ENCODE results near the gene UBE2Q2. TPM values are rescaled to one million over a fixed set of nuclear protein-coding genes. Genes with fewer than 3 reads are reported as not detected.

UBE2Q2 gene
- total and polyA plus RNA-seq, 4 donors: 15.5 to 35.9 (median 21.1) TPM

GRCh38 chr15:75927601-75928000, 84.4 kb downstream of the UBE2Q2 start:
- ATAC-seq (ENCODE audit: insufficient read depth, low FRiP score) (no peak), DNase-seq (no peak)
- WGBS, 2 donors: 90 to 95% methylated on average over 4 of the region's 4 CpGs
- H3K4me1 ChIP-seq (ENCODE audit: control insufficient read depth in 5 of 5, insufficient read depth in 5 of 5, low read length in 5 of 5): peaks cover 0 to 13% (median 0%) of the 10 kb centered on the region in 5 donors
- H3K9me3 ChIP-seq (ENCODE audit: control insufficient read depth in 4 of 4, insufficient read depth in 3 of 4, low read length in 3 of 4): no peaks in the 10 kb centered on the region
- H3K27me3 ChIP-seq (ENCODE audit: control insufficient read depth in 3 of 3, insufficient read depth in 3 of 3, low read length in 2 of 3): no peaks in the 10 kb centered on the region
- no peak overlapping the region for H3K9ac ChIP-seq (ENCODE audit: insufficient read depth in 1 of 2, low read length in 2 of 2)
- TF ChIP-seq, protein P1, sequence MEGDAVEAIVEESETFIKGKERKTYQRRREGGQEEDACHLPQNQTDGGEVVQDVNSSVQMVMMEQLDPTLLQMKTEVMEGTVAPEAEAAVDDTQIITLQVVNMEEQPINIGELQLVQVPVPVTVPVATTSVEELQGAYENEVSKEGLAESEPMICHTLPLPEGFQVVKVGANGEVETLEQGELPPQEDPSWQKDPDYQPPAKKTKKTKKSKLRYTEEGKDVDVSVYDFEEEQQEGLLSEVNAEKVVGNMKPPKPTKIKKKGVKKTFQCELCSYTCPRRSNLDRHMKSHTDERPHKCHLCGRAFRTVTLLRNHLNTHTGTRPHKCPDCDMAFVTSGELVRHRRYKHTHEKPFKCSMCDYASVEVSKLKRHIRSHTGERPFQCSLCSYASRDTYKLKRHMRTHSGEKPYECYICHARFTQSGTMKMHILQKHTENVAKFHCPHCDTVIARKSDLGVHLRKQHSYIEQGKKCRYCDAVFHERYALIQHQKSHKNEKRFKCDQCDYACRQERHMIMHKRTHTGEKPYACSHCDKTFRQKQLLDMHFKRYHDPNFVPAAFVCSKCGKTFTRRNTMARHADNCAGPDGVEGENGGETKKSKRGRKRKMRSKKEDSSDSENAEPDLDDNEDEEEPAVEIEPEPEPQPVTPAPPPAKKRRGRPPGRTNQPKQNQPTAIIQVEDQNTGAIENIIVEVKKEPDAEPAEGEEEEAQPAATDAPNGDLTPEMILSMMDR (IDR thresholded peaks at IDR 0.05; ENCODE audit: control extremely low read depth, extremely low read depth): no peak
- H3K4me3 ChIP-seq: no peak overlapping the region
- H3K36me3 ChIP-seq (ENCODE audit: control insufficient read depth in 4 of 4, insufficient read depth in 4 of 4, low read length in 4 of 4): peaks cover under 1 to 8% (median 5%) of the 10 kb centered on the region in 4 donors
- H3K27ac ChIP-seq (ENCODE audit: low read depth in 1 of 2, low read length in 1 of 2): no peak overlapping the region

GRCh38 chr15:75928680-75929608, 85.7 kb downstream of the UBE2Q2 start:
- H3K27ac ChIP-seq (ENCODE audit: low read depth in 1 of 2, low read length in 1 of 2): no peak overlapping the region

GRCh38 chr15:75929799-75930565, 86.7 kb downstream of the UBE2Q2 start:
- TF ChIP-seq, protein P1 (IDR thresholded peaks at IDR 0.05; ENCODE audit: control extremely low read depth, extremely low read depth): no peak
- peaks cover 0 to 10% (median 0%) of the 10 kb centered on the region in 5 donors for H3K4me1 ChIP-seq (ENCODE audit: control insufficient read depth in 5 of 5, insufficient read depth in 5 of 5, low read length in 5 of 5)
- no peaks in the 10 kb centered on the region for H3K27me3 ChIP-seq (ENCODE audit: control insufficient read depth in 3 of 3, insufficient read depth in 3 of 3, low read length in 2 of 3)
- H3K36me3 ChIP-seq (ENCODE audit: control insufficient read depth in 4 of 4, insufficient read depth in 4 of 4, low read length in 4 of 4): peaks cover 3 to 14% (median 9%) of the 10 kb centered on the region in 4 donors
- no peaks in the 10 kb centered on the region for H3K9me3 ChIP-seq (ENCODE audit: control insufficient read depth in 4 of 4, insufficient read depth in 3 of 4, low read length in 3 of 4)
- 56% methylated on average over 5 of the region's 5 CpGs for WGBS, 2 donors
- no peak overlapping the region for H3K9ac ChIP-seq (ENCODE audit: insufficient read depth in 1 of 2, low read length in 2 of 2)
- no peak for ATAC-seq (ENCODE audit: insufficient read depth, low FRiP score)
- no peak overlapping the region for H3K27ac ChIP-seq (ENCODE audit: low read depth in 1 of 2, low read length in 1 of 2)
- peak in 1 of 3 donors; percentile 11 for DNase-seq
- H3K4me3 ChIP-seq: no peak overlapping the region

More at GRCh38 chr15:75928680-75929608, 85.7 kb downstream of the UBE2Q2 start:
- ATAC-seq (ENCODE audit: insufficient read depth, low FRiP score): no peak
- Histone ChIP-seq H3K27me3 (ENCODE audit: control insufficient read depth in 3 of 3, insufficient read depth in 3 of 3, low read length in 2 of 3) (no peaks in the 10 kb centered on the region), H3K4me3 (no peak overlapping the region), H3K9me3 (ENCODE audit: control insufficient read depth in 4 of 4, insufficient read depth in 3 of 4, low read length in 3 of 4) (no peaks in the 10 kb centered on the region), H3K4me1 (ENCODE audit: control insufficient read depth in 5 of 5, insufficient read depth in 5 of 5, low read length in 5 of 5) (peaks cover 0 to 10% (median 0%) of the 10 kb centered on the region in 5 donors), H3K9ac (ENCODE audit: insufficient read depth in 1 of 2, low read length in 2 of 2) (no peak overlapping the region), H3K36me3 (ENCODE audit: control insufficient read depth in 4 of 4, insufficient read depth in 4 of 4, low read length in 4 of 4) (peaks cover 3 to 10% (median 8%) of the 10 kb centered on the region in 4 donors)
- TF ChIP-seq, protein P1 (IDR thresholded peaks at IDR 0.05; ENCODE audit: control extremely low read depth, extremely low read depth): no peak
- DNase-seq: peak in 2 of 3 donors; percentile 22 to 41
- 81 to 83% methylated on average over 9 of the region's 9 CpGs for WGBS, 2 donors

Data from lung (tissue), 12 donors.